ENCODE measurements around the gene GATB. TPM values are rescaled to one million over a fixed set of nuclear protein-coding genes. Genes with fewer than 3 reads are reported as not detected.

The GATB gene
- total and polyA plus RNA-seq, 10 of the 15 experiments (the other 5 are each of a cell fraction or from before 2014, with no cell fraction given) = 20.5 to 37.3 (median 30.5) TPM

DNA sequence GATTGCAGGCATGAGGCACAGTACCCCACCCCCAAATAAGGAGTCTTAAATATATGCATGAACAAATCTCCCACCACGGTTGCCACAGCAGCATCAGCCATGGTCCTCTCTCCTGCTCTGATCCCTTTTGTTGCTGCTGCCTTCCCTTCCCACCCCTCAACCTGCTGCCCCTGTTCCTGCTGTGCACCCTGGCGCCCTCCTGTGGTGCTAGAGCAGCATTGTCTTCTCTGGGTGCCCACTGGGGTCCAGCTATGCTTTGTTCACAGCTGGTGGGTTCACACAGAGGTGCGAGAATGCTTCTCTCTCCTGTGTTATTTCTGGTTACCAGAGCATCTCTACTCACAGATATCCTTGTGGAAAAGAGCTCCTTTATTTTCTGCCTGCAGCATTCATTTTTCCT lies 116.2 kb downstream of the GATB start:
- CTCF ChIA-PET = interaction anchor here (0.9 to 1.9 kb wide), 4 partner anchors 8 to 273 kb away, joined by 3 to 7 read pairs (median 4); no protein-coding TSS in a partner anchor
- SMC1A ChIA-PET (ENCODE audit: uncharacterized antibody, unreplicated experiment) = interaction anchor here (0.6 to 1.2 kb wide), 5 partner anchors 9 to 579 kb away, joined by 3 to 5 read pairs (median 3); no protein-coding TSS in a partner anchor
- intact Hi-C loops (cut with micrococcal nuclease; ENCODE audit: unreplicated experiment) (no loop called here), in situ Hi-C loops (cut with MboI) (no loop called here)
- POLR2A ChIA-PET = no interaction called here
- TF ChIP-seq CREM (IDR thresholded peaks at IDR 0.05; ENCODE audit: low read depth) (no peak), IKZF1 (conservative IDR thresholded peaks at IDR 0.05) (no peak), SREBF2 (IDR thresholded peaks at IDR 0.05; ENCODE audit: low read length) (no peak), CHD2 (IDR thresholded peaks at IDR 0.05; ENCODE audit: borderline replicate concordance, low read depth, low read length) (no peak), NFYB (IDR thresholded peaks at IDR 0.05; ENCODE audit: insufficient read depth, low read depth, low read length) (no peak), BCL11A (IDR thresholded peaks at IDR 0.05; ENCODE audit: low read depth, low read length) (no peak), TCF3 (IDR thresholded peaks at IDR 0.05; ENCODE audit: borderline replicate concordance, insufficient read depth, low read depth, low read length) (no peak), BMI1 (IDR thresholded peaks at IDR 0.05; ENCODE audit: borderline replicate concordance) (no peak), SMC3 (IDR thresholded peaks at IDR 0.05; ENCODE audit: borderline replicate concordance, low read length) (peak; percentile 28; the same call in 1 of the 2 replicates), RAD21 (IDR thresholded peaks at IDR 0.05; ENCODE audit: insufficient read depth, low read depth, low read length) (0 out of 2 replicates have a peak, but pooled peaks have one; percentile 19), HDGF (IDR thresholded peaks at IDR 0.05) (no peak)
- TF ChIP-seq, protein P1, sequence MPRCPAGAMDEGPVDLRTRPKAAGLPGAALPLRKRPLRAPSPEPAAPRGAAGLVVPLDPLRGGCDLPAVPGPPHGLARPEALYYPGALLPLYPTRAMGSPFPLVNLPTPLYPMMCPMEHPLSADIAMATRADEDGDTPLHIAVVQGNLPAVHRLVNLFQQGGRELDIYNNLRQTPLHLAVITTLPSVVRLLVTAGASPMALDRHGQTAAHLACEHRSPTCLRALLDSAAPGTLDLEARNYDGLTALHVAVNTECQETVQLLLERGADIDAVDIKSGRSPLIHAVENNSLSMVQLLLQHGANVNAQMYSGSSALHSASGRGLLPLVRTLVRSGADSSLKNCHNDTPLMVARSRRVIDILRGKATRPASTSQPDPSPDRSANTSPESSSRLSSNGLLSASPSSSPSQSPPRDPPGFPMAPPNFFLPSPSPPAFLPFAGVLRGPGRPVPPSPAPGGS (IDR thresholded peaks at IDR 0.05; ENCODE audit: borderline replicate concordance, insufficient read depth, low read depth, low read length, poor library complexity, severe bottlenecking) = no peak
- TF ChIP-seq, protein P2, sequence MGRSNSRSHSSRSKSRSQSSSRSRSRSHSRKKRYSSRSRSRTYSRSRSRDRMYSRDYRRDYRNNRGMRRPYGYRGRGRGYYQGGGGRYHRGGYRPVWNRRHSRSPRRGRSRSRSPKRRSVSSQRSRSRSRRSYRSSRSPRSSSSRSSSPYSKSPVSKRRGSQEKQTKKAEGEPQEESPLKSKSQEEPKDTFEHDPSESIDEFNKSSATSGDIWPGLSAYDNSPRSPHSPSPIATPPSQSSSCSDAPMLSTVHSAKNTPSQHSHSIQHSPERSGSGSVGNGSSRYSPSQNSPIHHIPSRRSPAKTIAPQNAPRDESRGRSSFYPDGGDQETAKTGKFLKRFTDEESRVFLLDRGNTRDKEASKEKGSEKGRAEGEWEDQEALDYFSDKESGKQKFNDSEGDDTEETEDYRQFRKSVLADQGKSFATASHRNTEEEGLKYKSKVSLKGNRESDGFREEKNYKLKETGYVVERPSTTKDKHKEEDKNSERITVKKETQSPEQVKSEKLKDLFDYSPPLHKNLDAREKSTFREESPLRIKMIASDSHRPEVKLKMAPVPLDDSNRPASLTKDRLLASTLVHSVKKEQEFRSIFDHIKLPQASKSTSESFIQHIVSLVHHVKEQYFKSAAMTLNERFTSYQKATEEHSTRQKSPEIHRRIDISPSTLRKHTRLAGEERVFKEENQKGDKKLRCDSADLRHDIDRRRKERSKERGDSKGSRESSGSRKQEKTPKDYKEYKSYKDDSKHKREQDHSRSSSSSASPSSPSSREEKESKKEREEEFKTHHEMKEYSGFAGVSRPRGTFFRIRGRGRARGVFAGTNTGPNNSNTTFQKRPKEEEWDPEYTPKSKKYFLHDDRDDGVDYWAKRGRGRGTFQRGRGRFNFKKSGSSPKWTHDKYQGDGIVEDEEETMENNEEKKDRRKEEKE (IDR thresholded peaks at IDR 0.05) = no peak
- TF ChIP-seq, protein P3, sequence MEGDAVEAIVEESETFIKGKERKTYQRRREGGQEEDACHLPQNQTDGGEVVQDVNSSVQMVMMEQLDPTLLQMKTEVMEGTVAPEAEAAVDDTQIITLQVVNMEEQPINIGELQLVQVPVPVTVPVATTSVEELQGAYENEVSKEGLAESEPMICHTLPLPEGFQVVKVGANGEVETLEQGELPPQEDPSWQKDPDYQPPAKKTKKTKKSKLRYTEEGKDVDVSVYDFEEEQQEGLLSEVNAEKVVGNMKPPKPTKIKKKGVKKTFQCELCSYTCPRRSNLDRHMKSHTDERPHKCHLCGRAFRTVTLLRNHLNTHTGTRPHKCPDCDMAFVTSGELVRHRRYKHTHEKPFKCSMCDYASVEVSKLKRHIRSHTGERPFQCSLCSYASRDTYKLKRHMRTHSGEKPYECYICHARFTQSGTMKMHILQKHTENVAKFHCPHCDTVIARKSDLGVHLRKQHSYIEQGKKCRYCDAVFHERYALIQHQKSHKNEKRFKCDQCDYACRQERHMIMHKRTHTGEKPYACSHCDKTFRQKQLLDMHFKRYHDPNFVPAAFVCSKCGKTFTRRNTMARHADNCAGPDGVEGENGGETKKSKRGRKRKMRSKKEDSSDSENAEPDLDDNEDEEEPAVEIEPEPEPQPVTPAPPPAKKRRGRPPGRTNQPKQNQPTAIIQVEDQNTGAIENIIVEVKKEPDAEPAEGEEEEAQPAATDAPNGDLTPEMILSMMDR (IDR thresholded peaks at IDR 0.05 in 2 of 3, conservative IDR thresholded peaks at IDR 0.05 in 1 of 3; ENCODE audit: control insufficient read depth in 2 of 3, extremely low read depth in 1 of 3, insufficient read depth in 1 of 3, low read depth in 3 of 3, low read length in 3 of 3) = peak; percentile 22 to 40 (median 29); a peak in 4 of 6 replicates
- no peak for FAIRE-seq
- peak; percentile 56 for ATAC-seq
- H3K79me2 ChIP-seq (ENCODE audit: control insufficient read depth, insufficient read depth, low read length) = no peaks in the 10 kb centered on the region
- no peaks in the 10 kb centered on the region for H3K36me3 ChIP-seq (ENCODE audit: control insufficient read depth in 2 of 2, insufficient read depth in 2 of 2, low read length in 1 of 2)
- H4K20me1 ChIP-seq (ENCODE audit: control insufficient read depth, insufficient read depth) = no peaks in the 10 kb centered on the region
- H3K9ac ChIP-seq (ENCODE audit: control insufficient read depth, insufficient read depth, low read length) = no peak overlapping the region
- BruUV-seq (replicated peaks) = no TSS peak
- no peak for DNase-seq (ENCODE audit: low read depth, low spot score)
- WGBS (ENCODE audit: insufficient coverage, insufficient replicate concordance, low lambda C conversion rate, missing lambda C conversion rate) = 5% methylated on average over 3 of the region's 3 CpGs
- RAD21 ChIA-PET (ENCODE audit: unreplicated experiment) = interaction anchor here (0.5 to 1.3 kb wide), 3 partner anchors 13 to 898 kb away, joined by 3 read pairs; partner anchors contain the start of gene PRSS48
- H3K27ac ChIP-seq (ENCODE audit: control insufficient read depth, insufficient read depth) = no peak overlapping the region
- H3K4me3 ChIP-seq = no peak overlapping the region
- no peak overlapping the region for H3K4me2 ChIP-seq (ENCODE audit: control insufficient read depth, insufficient read depth)
- H3K9me3 ChIP-seq (replicated peaks; ENCODE audit: control insufficient read depth, insufficient read depth, low read length) = no peaks in the 10 kb centered on the region
- H3K27me3 ChIP-seq (replicated peaks in 1 of 2; ENCODE audit: control insufficient read depth in 2 of 2, insufficient read depth in 2 of 2, low read length in 1 of 2) = no peaks in the 10 kb centered on the region; a peak in 1 of 4 replicates
- no peak overlapping the region for H2AFZ ChIP-seq (ENCODE audit: control insufficient read depth, low read depth, low read length)
- no peaks in the 10 kb centered on the region for H3K4me1 ChIP-seq (ENCODE audit: control insufficient read depth, insufficient read depth, low read length)

Measured in GM12878 (cell line).